ENCODE measurements around the gene FAM50A.

- TF ChIP-seq CTCF (IDR thresholded peaks at IDR 0.05; ENCODE audit: insufficient read depth, low read length, poor library complexity, severe bottlenecking) (no peak), EZH2phosphoT487 (conservative IDR thresholded peaks at IDR 0.05; ENCODE audit: low read length) (no peak)
These were observed 38.8 kb downstream of the FAM50A start for GRCh38 chrX:154482786-154483185.
